GM12892 (cell line): ENCODE measurements around the gene TIMM10.

Experiments used
- DNase-seq: peaks from one replicate; pipeline ENCODE4 v3.0.0; 2011; ENCODE audit not compliant: insufficient read length
- FAIRE-seq: peaks from 2 replicates; lab custom pipeline; 2011; peaks lifted over from hg19 to GRCh38; lab: Jason Lieb, UNC
- POLR2A ChIP-seq: IDR thresholded peaks from 2 replicates; pipeline ENCODE4 v1.6.1; 2011; ENCODE audit warnings: low read depth, low read length, control low read depth
- POLR2AphosphoS5 ChIP-seq: IDR thresholded peaks from 2 replicates; pipeline ENCODE4 v1.6.1; 2011; ENCODE audit warnings: low read depth, low read length, control low read depth
- TAF1 ChIP-seq: IDR thresholded peaks from 2 replicates; pipeline ENCODE4 v1.6.1; 2011; ENCODE audit warnings: low read depth, mild to moderate bottlenecking, control low read depth, low read length, borderline replicate concordance

Gene TIMM10

GRCh38 chr11:57479021-57479663 is 51.4 kb downstream of the TIMM10 start:
- FAIRE-seq (peak; percentile 21), DNase-seq (no peak)
- no peak for TF ChIP-seq POLR2A
- no peak for TF ChIP-seq TAF1
- TF ChIP-seq POLR2AphosphoS5, result no peak
